GM12892 (cell line): ENCODE results near the gene NEUROG1.

Source experiments
- POLR2A ChIP-seq: IDR thresholded peaks from 2 replicates; pipeline ENCODE4 v1.6.1; 2011; ENCODE audit warnings: low read depth, low read length, control low read depth
- POLR2AphosphoS5 ChIP-seq: IDR thresholded peaks from 2 replicates; pipeline ENCODE4 v1.6.1; 2011; ENCODE audit warnings: low read depth, low read length, control low read depth
- TAF1 ChIP-seq: IDR thresholded peaks from 2 replicates; pipeline ENCODE4 v1.6.1; 2011; ENCODE audit warnings: low read depth, mild to moderate bottlenecking, control low read depth, low read length, borderline replicate concordance

DNA sequence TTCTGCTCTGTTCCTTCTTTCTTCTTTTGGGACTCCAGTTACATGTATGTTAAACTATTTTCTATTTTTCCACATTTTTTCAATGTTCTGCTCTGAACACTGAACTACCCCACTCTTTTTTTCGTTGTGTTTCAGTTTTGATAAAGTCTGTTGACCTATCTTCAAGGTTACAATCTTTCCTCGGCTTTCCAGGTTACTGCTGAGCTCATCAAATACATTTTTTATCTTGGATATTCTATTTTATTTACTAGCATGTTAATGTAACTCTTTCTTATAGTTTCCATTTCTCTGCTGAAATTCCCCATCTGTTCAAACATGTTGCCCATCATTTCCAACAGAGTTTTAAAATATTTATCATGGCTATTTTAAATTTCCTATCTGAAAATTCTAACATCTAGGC, 13.8 kb downstream of the NEUROG1 start:
- TF ChIP-seq POLR2AphosphoS5 (no peak), POLR2A (no peak), TAF1 (no peak)
